Activated naive CD4-positive, alpha-beta T cell treated with anti-CD3 and anti-CD28 coated beads, Interleukin-2, amount 50 U/mL, for 72 hours (primary cell): ENCODE results near the gene SLC19A1. TPM values are rescaled to one million over a fixed set of nuclear protein-coding genes. Genes with fewer than 3 reads are reported as not detected.

Experiments used
- ATAC-seq, 2 donors: fragments of 150-1000 bp; cut with Tn5 transposase; 2 replicates each; pipeline ENCODE4 v1.10.0; 2021; ENCODE audit warnings: mild to moderate bottlenecking in 2 of 2, moderate library complexity in 2 of 2
- DNase-seq, 2 donors: peaks; one replicate each; pipeline ENCODE4 v3.0.0; 2021 to 2022; ENCODE audit warnings: low spot score in 2 of 2
- H3K27ac Mint-ChIP-seq, 2 donors: one replicate each; pipeline ENCODE4 v1.8.0; 2022; ENCODE audit warnings: mild to moderate bottlenecking in 2 of 2, mixed read lengths in 2 of 2
- H3K36me3 Mint-ChIP-seq, 2 donors: one replicate each; pipeline ENCODE4 v1.8.0; 2022; ENCODE audit warnings: mixed read lengths in 2 of 2
- H3K9me3 Mint-ChIP-seq, 2 donors: one replicate each; pipeline ENCODE4 v1.8.0; 2022; ENCODE audit warnings: mixed read lengths in 2 of 2
- total RNA-seq, 2 donors: library from RNA; stranded (reverse); gene quantifications; one replicate each; pipeline ENCODE4 v1.2.3, GENCODE V29; 2022

The SLC19A1 gene
- total RNA-seq, 2 donors from 2014 or later: 24.9 to 62.5 TPM

DNA sequence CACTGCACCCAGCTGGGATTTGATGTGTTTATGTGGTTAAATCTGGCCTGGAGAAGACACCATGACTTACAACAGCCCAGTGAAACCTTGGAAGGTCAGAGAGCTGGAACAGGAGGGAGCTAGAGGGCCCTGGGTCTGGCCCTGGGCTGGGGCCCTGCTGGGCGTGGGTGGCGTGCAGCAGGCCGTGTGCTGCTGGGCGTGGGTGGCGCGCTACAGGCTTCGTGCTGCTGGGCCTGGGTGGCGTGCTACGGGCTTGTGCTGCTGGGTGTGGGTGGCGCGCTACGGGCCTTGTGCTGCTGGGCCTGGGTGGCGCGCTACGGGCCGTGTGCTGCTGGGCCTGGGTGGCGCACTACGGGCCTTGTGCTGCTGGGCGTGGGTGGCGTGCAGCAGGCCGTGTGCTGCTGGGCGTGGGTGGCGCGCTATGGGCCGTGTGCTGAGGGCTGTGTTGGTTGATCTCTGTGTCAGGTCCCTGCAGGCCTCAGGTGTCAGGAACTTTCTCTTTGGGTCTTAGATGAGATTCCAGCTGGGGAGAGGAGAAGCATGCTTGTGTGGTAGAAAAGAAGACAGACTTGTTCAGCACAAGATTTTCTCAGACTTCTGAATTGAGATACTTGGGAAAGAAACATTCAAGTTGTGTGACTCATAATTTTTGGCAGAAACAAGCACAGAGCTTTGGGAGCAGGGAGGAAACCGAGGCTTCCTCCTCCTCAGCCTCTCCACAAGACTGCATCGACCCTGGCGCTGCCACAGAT lies 71.3 kb downstream of the SLC19A1 start:
- H3K36me3 Mint-ChIP-seq: no peaks in the 10 kb centered on the region
- no peaks in the 10 kb centered on the region for H3K9me3 Mint-ChIP-seq
- DNase-seq (no peak), ATAC-seq (peak in 1 of 2 donors; percentile 72)
- no peak overlapping the region for H3K27ac Mint-ChIP-seq

DNA sequence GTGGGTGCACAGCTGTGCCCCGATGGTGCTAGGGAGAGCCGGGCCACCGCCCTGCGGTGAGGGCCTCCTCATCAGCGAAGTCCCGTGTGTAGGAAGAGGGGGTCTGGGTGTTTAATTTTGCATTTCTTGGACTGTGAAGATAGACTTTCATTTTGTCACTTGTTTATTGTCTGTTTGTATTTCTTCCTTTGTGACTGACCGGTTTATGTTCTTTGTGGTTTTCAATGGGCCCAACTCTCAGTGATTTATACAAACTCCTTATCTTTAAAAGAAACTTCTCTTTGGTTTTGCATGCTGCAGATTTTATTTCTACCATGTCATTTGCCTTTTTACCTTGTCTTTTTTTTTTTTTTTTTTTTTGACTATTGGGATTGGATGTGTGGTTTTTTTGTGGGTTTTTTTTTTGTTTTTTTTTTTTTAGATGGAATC lies 72.1 kb downstream of the SLC19A1 start:
- DNase-seq (no peak), ATAC-seq (no peak)
- Mint-ChIP-seq H3K27ac (no peak overlapping the region), H3K9me3 (no peaks in the 10 kb centered on the region), H3K36me3 (no peaks in the 10 kb centered on the region)

DNA sequence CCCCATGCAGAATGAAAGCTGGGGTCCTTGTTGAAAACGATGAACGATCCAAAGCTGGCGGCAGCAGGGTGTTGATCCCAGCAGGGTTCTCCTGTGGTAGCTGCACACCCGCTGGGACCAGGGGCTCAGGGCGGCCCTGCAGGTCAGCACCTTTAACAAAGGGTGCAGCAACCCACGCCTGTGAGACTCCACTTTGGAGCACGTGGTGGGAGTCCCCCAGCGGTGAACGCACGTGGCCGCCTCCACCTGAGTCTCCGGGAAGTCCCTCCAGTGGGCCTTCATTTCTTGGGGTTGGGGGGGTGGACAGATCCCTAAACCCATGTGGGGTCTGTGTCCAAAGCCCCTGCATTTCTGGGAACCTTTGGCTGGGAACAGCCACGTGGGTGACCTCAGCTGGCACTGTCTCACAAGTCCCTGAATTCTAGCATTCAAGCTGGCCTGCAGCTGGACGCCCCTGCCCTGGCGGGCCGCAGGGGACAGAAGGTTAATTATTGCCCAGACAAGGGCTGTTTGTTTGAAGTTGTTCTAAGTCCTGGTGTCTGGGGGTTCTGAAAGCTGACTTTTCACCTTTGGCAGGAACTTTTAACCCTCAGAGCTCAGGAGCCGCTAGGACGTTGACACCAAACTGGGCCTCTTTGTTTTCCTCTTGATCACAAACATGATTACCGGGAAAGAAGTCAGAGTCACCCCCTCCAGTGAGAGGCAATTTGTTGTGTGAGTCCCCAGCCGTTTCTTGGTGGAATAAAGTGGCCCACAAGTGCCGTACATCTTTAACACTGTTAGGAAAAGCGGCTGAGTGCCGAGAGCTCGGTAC lies 72.8 kb downstream of the SLC19A1 start:
- H3K36me3 Mint-ChIP-seq: no peaks in the 10 kb centered on the region
- DNase-seq (peak in 1 of 2 donors; percentile 40), ATAC-seq (no peak)
- no peaks in the 10 kb centered on the region for H3K9me3 Mint-ChIP-seq
- no peak overlapping the region for H3K27ac Mint-ChIP-seq

DNA sequence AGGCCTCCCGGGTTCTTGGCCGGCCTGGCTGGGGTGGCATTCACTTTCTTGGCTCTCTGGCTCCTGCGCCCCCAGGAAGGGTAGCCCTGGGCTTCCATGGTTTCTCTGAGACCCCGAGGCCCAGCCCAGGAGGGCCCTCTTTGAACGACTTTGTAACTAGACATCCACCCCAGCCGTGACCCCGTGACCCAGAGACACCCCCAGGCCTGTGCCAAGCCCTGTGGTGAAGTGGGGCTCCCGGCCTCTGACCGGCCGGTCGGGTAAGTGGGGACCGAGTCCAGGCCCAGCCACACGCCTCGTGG lies 73.3 kb downstream of the SLC19A1 start:
- ATAC-seq: no peak
- H3K9me3 Mint-ChIP-seq: no peaks in the 10 kb centered on the region
- no peak overlapping the region for H3K27ac Mint-ChIP-seq
- peak in 1 of 2 donors; percentile 52 for DNase-seq
- H3K36me3 Mint-ChIP-seq: no peaks in the 10 kb centered on the region

DNA sequence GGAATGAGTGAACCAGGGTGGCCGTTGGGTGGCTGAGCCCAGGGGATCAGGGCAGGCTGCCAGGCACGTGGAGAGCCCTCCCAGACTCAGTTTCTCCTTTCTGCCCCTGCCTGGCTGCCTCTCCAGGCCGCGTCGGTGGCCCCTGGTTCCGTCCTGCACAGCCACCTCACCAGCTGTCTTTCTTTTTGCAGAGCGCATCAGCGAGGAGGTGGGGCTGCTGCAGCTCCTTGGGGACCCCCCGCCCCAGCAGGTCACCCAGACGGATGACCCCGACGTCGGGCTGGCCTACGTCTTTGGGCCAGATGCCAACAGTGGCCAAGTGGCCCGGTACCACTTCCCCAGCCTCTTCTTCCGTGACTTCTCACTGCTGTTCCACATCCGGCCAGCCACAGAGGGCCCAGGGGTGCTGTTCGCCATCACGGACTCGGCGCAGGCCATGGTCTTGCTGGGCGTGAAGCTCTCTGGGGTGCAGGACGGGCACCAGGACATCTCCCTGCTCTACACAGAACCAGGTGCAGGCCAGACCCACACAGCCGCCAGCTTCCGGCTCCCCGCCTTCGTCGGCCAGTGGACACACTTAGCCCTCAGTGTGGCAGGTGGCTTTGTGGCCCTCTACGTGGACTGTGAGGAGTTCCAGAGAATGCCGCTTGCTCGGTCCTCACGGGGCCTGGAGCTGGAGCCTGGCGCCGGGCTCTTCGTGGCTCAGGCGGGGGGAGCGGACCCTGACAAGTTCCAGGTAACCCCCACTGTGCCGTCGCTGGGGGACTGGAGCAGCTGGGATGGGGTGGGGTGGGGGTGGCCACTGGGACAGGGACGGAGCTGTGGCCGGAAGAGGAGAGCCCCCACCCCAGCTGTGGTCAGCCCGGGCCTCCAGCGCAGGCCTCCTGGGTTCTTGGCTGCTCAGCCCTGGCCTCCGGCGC lies 73.9 kb downstream of the SLC19A1 start:
- Mint-ChIP-seq H3K36me3 (no peaks in the 10 kb centered on the region), H3K27ac (no peak overlapping the region), H3K9me3 (no peaks in the 10 kb centered on the region)
- DNase-seq (no peak), ATAC-seq (no peak)

DNA sequence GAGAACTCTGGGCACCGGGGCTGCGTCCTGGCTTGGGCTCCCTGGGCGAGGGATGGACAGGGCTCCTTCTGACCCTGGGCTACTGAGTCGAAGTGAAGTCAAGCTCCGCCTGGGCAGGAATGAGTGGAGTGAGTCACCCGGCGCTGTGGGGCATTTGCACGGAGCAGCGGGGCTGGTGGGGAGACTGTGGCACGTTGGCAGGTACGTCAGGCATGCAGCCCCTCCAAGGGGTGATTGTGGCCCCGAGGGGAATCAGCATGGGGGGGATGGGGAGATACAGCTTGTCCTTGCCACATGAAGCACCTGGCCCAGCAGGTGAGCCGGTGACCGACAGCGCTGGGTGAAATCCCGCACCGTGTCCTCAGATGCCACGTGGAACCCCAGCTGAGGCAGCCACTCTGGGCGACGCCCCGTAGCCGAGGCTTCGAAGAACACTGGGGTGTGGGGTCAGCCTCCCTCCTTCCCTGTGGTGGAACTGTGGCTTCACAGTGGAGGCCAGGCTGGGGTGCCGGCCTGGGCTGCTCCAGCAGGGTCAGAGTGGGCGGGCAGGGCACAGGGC lies 74.9 kb downstream of the SLC19A1 start:
- peaks cover 0 to 3% of the 10 kb centered on the region in 2 donors for H3K36me3 Mint-ChIP-seq
- no peak overlapping the region for H3K27ac Mint-ChIP-seq
- ATAC-seq: no peak
- no peak for DNase-seq
- H3K9me3 Mint-ChIP-seq: peaks cover 0 to 4% of the 10 kb centered on the region in 2 donors

DNA sequence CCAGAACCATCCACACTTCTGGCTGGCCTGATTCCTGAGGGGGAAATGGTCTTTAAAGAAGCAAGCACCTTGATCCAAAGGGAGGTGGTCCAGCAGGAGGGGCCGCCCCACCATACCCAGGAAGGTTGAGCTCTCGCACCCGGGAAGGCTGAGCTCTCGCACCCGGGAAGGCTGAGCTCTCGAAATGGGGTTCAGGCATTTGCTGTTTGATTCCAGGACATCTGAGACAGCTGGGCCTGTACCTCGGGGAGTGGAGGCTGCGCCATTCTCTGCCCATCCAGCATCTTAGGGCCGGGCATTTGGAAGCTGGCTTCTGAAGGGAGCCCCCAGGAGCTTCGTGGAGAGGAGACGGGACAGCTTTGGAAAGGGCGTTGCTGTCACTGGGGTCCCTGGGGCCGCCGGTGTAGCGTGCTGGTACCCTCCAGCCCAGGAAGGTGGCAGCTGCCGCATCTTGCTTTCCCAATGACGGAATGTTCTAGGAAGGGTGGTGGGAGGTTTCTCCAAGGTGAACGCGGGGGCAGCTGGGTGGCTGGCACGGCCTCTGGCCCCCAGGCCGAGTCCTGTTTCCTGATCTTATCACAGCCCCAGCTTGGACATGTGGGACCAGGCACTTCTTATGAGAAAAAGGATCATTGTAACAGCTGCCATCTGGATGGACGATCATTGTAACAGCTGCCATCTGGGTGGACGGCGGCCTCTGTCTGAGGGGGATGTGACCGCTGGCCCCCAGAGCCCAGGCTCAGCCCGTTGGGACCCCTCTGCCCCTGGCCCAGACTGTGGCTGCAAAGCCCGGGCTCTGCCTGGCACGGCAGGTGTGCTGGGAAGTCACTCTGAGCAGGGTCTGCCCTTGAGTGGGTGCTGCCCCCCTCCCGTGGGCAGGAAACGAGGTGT lies 75.7 kb downstream of the SLC19A1 start:
- Mint-ChIP-seq H3K9me3 (peaks cover 0 to 6% of the 10 kb centered on the region in 2 donors), H3K27ac (no peak overlapping the region), H3K36me3 (peaks cover 0 to 6% of the 10 kb centered on the region in 2 donors)
- DNase-seq: no peak
- ATAC-seq: no peak

DNA sequence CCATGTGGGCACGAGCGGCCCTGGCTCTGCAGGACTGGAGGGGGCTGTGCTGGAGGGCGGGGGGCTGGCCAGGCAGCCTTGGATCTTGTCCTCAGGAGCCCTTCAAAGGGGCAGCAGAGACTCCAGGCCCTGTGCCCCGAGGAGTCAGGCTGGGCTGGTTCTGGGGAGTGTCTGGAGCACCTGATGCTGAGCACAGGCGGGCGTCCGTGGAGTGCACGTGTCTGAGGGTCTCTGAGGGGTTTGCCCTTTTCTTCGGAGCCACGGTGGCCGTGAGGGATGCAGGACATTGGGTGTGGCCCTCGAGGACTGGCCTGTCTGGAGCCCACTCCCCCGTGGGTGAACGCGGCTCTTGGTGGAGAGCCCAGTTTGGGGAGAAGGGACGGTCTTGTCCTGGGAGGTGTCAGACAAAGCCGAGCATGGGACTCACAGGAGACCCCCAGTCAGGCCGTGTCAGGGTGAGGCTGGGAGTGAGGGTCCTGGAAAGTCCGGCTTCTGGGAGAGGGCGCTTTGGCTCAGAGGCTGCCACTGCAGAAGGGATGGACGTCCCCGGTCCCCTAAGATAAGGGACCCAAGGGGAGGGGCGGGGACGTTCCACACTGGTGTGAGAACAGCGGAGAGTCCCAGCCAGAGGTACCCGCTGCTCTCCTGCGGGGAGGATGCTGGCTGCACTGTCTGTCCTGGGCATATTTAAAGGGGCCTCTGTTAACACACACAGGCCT lies 76.5 kb downstream of the SLC19A1 start:
- ATAC-seq: no peak
- DNase-seq: no peak
- H3K36me3 Mint-ChIP-seq: peaks cover 0 to 6% of the 10 kb centered on the region in 2 donors
- no peak overlapping the region for H3K27ac Mint-ChIP-seq
- H3K9me3 Mint-ChIP-seq: peaks cover 0 to 6% of the 10 kb centered on the region in 2 donors

DNA sequence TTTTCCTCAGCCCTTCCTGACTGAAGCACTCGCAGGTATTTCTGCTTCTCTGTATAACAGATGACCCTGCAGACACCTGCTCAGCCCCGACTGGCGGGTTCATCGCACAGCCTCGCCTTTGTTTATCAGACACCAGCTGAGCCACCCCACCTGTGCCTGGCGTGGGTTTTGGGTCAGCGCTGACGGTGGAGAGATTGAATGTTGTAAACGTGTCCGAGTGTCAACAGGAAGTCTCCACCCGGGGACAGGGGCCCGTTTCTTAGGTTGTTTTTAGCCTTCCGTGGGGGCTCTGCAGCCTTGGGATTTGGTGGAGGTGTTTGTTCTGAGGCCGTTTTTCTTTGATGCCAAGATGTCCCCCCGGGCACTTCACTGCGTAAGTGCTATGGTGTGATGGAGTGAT lies 77.1 kb downstream of the SLC19A1 start:
- H3K36me3 Mint-ChIP-seq: peaks cover 0 to 6% of the 10 kb centered on the region in 2 donors
- no peak for DNase-seq
- H3K9me3 Mint-ChIP-seq: peaks cover 0 to 6% of the 10 kb centered on the region in 2 donors
- peak overlapping the region in 1 of 2 donors; percentile 79 for H3K27ac Mint-ChIP-seq
- ATAC-seq: no peak

DNA sequence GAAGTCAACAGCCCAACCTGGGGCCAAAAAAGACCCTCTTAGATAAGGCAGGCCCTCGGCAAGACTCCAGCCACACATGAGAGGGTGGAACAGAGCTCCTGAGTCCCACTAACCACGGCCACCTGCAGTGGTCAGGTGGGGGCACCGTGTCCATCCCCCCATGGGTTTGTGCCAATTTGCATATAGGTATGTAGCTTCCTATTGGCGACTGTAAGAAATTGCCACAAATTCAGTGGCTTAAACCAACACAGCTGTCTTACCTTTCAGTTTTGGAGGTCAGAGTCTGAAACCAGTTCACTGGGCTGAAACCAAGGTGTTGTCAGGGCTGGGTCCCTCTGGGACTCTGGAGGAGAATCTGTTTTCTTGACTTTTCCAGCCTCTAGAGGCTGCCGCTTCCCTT lies 77.9 kb downstream of the SLC19A1 start:
- ATAC-seq: no peak
- H3K27ac Mint-ChIP-seq: no peak overlapping the region
- peaks cover 0 to 6% of the 10 kb centered on the region in 2 donors for H3K36me3 Mint-ChIP-seq
- H3K9me3 Mint-ChIP-seq: peaks cover 0 to 6% of the 10 kb centered on the region in 2 donors
- no peak for DNase-seq

DNA sequence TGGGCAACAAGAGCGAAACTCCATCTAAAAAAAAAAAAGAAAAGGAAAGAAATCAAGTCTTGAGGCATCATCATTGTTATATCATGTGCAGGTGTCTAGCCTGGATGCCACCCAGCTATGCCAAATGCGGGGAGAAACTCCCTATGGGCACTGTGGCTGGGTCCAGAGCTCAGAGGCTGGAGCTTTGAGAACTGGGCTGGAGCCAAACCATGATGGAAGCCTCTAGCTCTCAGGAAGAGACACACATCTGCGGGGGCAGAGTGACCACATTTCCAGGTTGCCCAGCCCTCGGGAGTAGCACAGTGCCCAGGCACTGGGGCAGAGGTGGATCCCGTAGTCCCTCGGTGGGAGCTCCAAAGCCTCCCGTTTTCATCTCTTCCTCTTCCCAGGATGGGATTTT lies 78.4 kb downstream of the SLC19A1 start:
- Mint-ChIP-seq H3K9me3 (peaks cover 0 to 6% of the 10 kb centered on the region in 2 donors), H3K36me3 (peaks cover 0 to 6% of the 10 kb centered on the region in 2 donors), H3K27ac (no peak overlapping the region)
- DNase-seq: no peak
- ATAC-seq: no peak

DNA sequence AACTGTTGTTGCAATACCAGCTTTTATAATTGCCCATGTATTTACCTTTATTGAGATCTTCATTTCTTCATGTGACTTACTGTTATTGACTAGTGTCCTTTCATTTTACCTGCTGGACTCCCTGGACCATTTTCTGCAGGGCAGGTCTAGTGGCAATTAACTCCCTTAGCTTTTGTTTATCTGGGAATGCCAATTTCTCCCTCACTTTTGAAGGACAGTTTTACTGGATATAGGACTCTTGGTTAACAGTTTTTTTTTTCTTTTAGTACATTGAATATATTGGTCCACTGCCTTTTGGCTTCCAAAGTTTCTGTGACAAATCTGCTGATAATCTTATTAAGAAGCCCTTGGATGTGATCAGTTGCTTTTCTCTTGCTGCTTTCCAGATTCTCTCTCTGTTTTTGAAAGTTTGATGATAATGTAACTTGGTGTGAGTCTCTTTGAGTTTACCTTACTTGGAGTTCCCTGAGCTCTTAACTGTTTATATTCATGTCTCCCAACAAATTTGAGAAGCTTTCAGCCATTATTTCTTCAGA lies 80.4 kb downstream of the SLC19A1 start:
- Mint-ChIP-seq H3K27ac (no peak overlapping the region), H3K9me3 (peaks cover 0 to 6% of the 10 kb centered on the region in 2 donors), H3K36me3 (peaks cover 0 to 6% of the 10 kb centered on the region in 2 donors)
- ATAC-seq (no peak), DNase-seq (no peak)

DNA sequence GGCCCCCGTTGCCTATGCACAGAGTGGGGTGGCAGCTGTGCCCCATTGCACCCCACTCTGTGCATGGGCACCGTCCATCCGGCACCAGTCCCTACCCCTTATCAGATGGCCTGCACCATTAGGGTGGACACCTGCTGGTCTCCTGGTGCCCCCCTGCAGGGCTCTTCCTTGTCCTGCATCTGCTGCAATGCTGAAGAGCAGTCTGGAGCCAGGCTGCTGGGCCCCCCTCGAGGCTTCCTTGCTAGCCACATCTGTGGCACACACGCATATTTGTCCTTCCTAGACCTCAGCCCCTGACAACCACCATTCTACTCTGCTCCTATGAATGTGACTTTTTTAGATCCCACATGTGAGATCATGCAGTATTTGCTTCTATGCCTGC lies 80.9 kb downstream of the SLC19A1 start:
- no peak overlapping the region for H3K27ac Mint-ChIP-seq
- DNase-seq (no peak), ATAC-seq (no peak)
- peaks cover 0 to 6% of the 10 kb centered on the region in 2 donors for H3K9me3 Mint-ChIP-seq
- peaks cover 0 to 6% of the 10 kb centered on the region in 2 donors for H3K36me3 Mint-ChIP-seq

DNA sequence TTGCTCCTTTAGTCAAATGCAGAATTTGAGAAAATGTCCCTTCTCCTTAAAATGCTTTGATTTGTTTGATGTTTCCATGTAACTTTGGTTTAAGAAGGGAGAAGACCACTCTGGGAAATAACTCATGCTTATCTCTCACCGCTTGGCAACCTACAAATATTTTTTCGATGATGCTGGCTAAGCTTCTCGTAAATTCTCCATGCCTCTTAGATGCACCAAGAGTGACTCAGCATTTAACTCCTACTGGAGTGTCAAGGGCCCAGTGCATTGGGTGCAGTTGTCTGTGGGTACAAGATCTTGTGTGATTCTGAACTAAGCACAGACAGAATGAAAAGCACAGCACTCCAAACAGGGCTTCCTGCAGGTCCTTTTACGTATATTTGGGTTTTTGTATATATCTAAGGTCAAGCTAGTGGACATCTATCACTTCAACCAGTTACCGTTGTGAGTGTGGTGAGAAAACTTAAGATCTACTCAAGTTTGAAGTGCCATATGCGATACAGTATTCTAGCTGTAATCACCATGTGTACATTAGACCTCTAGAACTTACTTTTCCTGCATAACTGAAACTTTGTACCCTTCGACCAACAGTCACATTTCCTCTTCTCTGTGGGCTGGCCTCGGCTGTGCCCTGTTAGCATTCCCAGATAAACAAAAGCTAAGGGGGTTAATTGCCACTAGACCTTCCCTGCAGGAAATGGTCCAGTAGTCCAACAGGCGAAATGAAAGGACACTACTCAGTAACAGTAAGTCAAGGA lies 81.5 kb downstream of the SLC19A1 start:
- Mint-ChIP-seq H3K9me3 (peaks cover 0 to 6% of the 10 kb centered on the region in 2 donors), H3K27ac (no peak overlapping the region), H3K36me3 (peaks cover 0 to 6% of the 10 kb centered on the region in 2 donors)
- no peak for DNase-seq
- no peak for ATAC-seq
